GM23338 (cell line): ENCODE results near the gene NFATC3.

Source experiments
- CREB1 ChIP-seq: fragments of 250-450 bp; sonication (Bioruptor Pico); IDR thresholded peaks from 2 replicates; pipeline ENCODE4 v1.5.0; 2020; ENCODE audit warnings: low read depth, mild to moderate bottlenecking, moderate library complexity
- CTCF ChIP-seq, 2 experiments: fragments of 200-600 bp in 1 of 2; sonication (generic) in 1 of 2; conservative IDR thresholded peaks; 2 replicates each; pipeline versions ENCODE4 v1.5.1 to v1.6.1; 2016 to 2017; ENCODE audit warnings: antibody characterized with exemption in 2 of 2, low read depth in 2 of 2, mild to moderate bottlenecking in 2 of 2, moderate library complexity in 1 of 2
- EZH2 ChIP-seq: fragments of 200-600 bp; sonication (generic); IDR thresholded peaks from one replicate; pipeline ENCODE4 v1.8.0; 2017; ENCODE audit warnings: antibody characterized with exemption, mild to moderate bottlenecking, low read depth; ENCODE audit not compliant: unreplicated experiment
- EZH2phosphoT487 ChIP-seq: fragments of 200-600 bp; sonication (generic); IDR thresholded peaks from one replicate; pipeline ENCODE4 v1.8.1; 2018; ENCODE audit warnings: antibody characterized with exemption; ENCODE audit not compliant: unreplicated experiment
- POLR2AphosphoS5 ChIP-seq: IDR thresholded peaks from 2 replicates; pipeline ENCODE4 v1.6.1; 2016; ENCODE audit warnings: antibody characterized with exemption, low read depth
- REST ChIP-seq: IDR thresholded peaks from one replicate; pipeline ENCODE4 v1.6.1; 2018; ENCODE audit warnings: antibody characterized with exemption; ENCODE audit not compliant: unreplicated experiment
- ZNF462 ChIP-seq: fragments of 250-450 bp; sonication (Bioruptor Pico); IDR thresholded peaks from 2 replicates; pipeline ENCODE4 v1.5.0; 2020; ENCODE audit warnings: mild to moderate bottlenecking, moderate library complexity

GRCh38 chr16:68264128-68265077 is 179.2 kb downstream of the NFATC3 start, which contains the start of gene SLC7A6:
- TF ChIP-seq CTCF (conservative IDR thresholded peaks at IDR 0.05; ENCODE audit: low read depth in 2 of 2) (peak in 1 of 2 experiments; percentile 73; a peak in 2 of 4 replicates), EZH2phosphoT487 (no peak), EZH2 (no peak), CREB1 (CRISPR knock-in tag) (peak; percentile 66; the same call in 1 of the 2 replicates), POLR2AphosphoS5 (no peak; the same call in none of the 2 replicates), REST (no peak), ZNF462 (CRISPR knock-in tag) (no peak)
